Measurements from ENCODE around the gene SLCO6A1.

Gene SLCO6A1

GRCh38 chr5:102531506-102531905 lies 32.7 kb upstream of the SLCO6A1 start:
- peaks cover 25% of the 10 kb centered on the region for H3K4me1 ChIP-seq (ENCODE audit: low read length)
- H3K4me3 ChIP-seq (ENCODE audit: low read length), result no peak overlapping the region
- no peaks in the 10 kb centered on the region for H4K20me1 ChIP-seq (ENCODE audit: insufficient read depth, low read length)
- H3K27me3 ChIP-seq (replicated peaks; ENCODE audit: insufficient read depth, low read length), result no peaks in the 10 kb centered on the region
- no peaks in the 10 kb centered on the region for H3K79me2 ChIP-seq (ENCODE audit: low read length)
- H3K27ac ChIP-seq (ENCODE audit: low read length), result no peak overlapping the region
- no peak for DNase-seq
- no peaks in the 10 kb centered on the region for H3K9me3 ChIP-seq (replicated peaks; ENCODE audit: insufficient read depth, low read length)
- TF ChIP-seq EZH2 (optimal IDR thresholded peaks at IDR 0.05; ENCODE audit: low read depth, low read length) (no peak), CTCF (IDR thresholded peaks at IDR 0.05; ENCODE audit: low read length) (no peak), EZH2phosphoT487 (IDR thresholded peaks at IDR 0.05; ENCODE audit: low read length) (no peak)
- H3K36me3 ChIP-seq (replicated peaks; ENCODE audit: insufficient read depth, low read length), result no peaks in the 10 kb centered on the region
- H3K9me2 ChIP-seq (replicated peaks; ENCODE audit: insufficient read depth, low read length), result no peaks in the 10 kb centered on the region
- no peak overlapping the region for H2AFZ ChIP-seq (ENCODE audit: low read length)
- H3K4me2 ChIP-seq (ENCODE audit: low read depth, low read length), result no peak overlapping the region
- H3K9ac ChIP-seq (ENCODE audit: low read length), result no peak overlapping the region
- no peaks in the 10 kb centered on the region for H3F3A ChIP-seq (ENCODE audit: insufficient read depth, low read length)

GRCh38 chr5:102529447-102529846 lies 30.6 kb upstream of the SLCO6A1 start:
- H2AFZ ChIP-seq (ENCODE audit: low read length), result peak overlapping the region; percentile 68

GRCh38 chr5:102529031-102529430 lies 30.2 kb upstream of the SLCO6A1 start:
- H4K20me1 ChIP-seq (ENCODE audit: insufficient read depth, low read length), result no peaks in the 10 kb centered on the region
- H3F3A ChIP-seq (ENCODE audit: insufficient read depth, low read length), result peaks cover under 1% of the 10 kb centered on the region; the same call in 1 of the 2 replicates
- H3K79me2 ChIP-seq (ENCODE audit: low read length), result no peaks in the 10 kb centered on the region
- peak overlapping the region; percentile 68 for H2AFZ ChIP-seq (ENCODE audit: low read length)
- no peak for DNase-seq
- H3K27ac ChIP-seq (ENCODE audit: low read length), result no peak overlapping the region
- TF ChIP-seq EZH2 (optimal IDR thresholded peaks at IDR 0.05; ENCODE audit: low read depth, low read length) (no peak), EZH2phosphoT487 (IDR thresholded peaks at IDR 0.05; ENCODE audit: low read length) (no peak), CTCF (IDR thresholded peaks at IDR 0.05; ENCODE audit: low read length) (no peak)
- H3K9ac ChIP-seq (ENCODE audit: low read length), result peak overlapping the region; percentile 51; the same call in 1 of the 2 replicates
- H3K9me3 ChIP-seq (replicated peaks; ENCODE audit: insufficient read depth, low read length), result no peaks in the 10 kb centered on the region
- H3K4me3 ChIP-seq (ENCODE audit: low read length), result peak overlapping the region; percentile 64
- no peaks in the 10 kb centered on the region for H3K36me3 ChIP-seq (replicated peaks; ENCODE audit: insufficient read depth, low read length)
- no peaks in the 10 kb centered on the region for H3K27me3 ChIP-seq (replicated peaks; ENCODE audit: insufficient read depth, low read length)
- H3K4me2 ChIP-seq (ENCODE audit: low read depth, low read length), result peak overlapping the region; percentile 75
- peaks cover 29% of the 10 kb centered on the region for H3K4me1 ChIP-seq (ENCODE audit: low read length)
- no peaks in the 10 kb centered on the region for H3K9me2 ChIP-seq (replicated peaks; ENCODE audit: insufficient read depth, low read length)

More at GRCh38 chr5:102529447-102529846, 30.6 kb upstream of the SLCO6A1 start:
- peak overlapping the region; percentile 64 for H3K4me3 ChIP-seq (ENCODE audit: low read length)
- peak overlapping the region; percentile 75 for H3K4me2 ChIP-seq (ENCODE audit: low read depth, low read length)
- H3K4me1 ChIP-seq (ENCODE audit: low read length), result peaks cover 25% of the 10 kb centered on the region
- TF ChIP-seq EZH2 (optimal IDR thresholded peaks at IDR 0.05; ENCODE audit: low read depth, low read length) (no peak), CTCF (IDR thresholded peaks at IDR 0.05; ENCODE audit: low read length) (no peak), EZH2phosphoT487 (IDR thresholded peaks at IDR 0.05; ENCODE audit: low read length) (no peak)
- H3K9me3 ChIP-seq (replicated peaks; ENCODE audit: insufficient read depth, low read length), result no peaks in the 10 kb centered on the region
- no peaks in the 10 kb centered on the region for H3K36me3 ChIP-seq (replicated peaks; ENCODE audit: insufficient read depth, low read length)
- no peaks in the 10 kb centered on the region for H3K27me3 ChIP-seq (replicated peaks; ENCODE audit: insufficient read depth, low read length)
- H3K9ac ChIP-seq (ENCODE audit: low read length), result peak overlapping the region; percentile 51; the same call in 1 of the 2 replicates
- no peaks in the 10 kb centered on the region for H3F3A ChIP-seq (ENCODE audit: insufficient read depth, low read length)
- no peaks in the 10 kb centered on the region for H3K9me2 ChIP-seq (replicated peaks; ENCODE audit: insufficient read depth, low read length)
- H3K79me2 ChIP-seq (ENCODE audit: low read length), result no peaks in the 10 kb centered on the region
- DNase-seq, result peak; percentile 15
- no peak overlapping the region for H3K27ac ChIP-seq (ENCODE audit: low read length)
- H4K20me1 ChIP-seq (ENCODE audit: insufficient read depth, low read length), result no peaks in the 10 kb centered on the region
